ENCODE data around the gene TRIM24.
"Not testable (repeated sequence)": the region's sequence is repeated elsewhere in the genome, so short reads cannot be mapped to it uniquely, and the experiment has no call there.

Gene TRIM24

DNA sequence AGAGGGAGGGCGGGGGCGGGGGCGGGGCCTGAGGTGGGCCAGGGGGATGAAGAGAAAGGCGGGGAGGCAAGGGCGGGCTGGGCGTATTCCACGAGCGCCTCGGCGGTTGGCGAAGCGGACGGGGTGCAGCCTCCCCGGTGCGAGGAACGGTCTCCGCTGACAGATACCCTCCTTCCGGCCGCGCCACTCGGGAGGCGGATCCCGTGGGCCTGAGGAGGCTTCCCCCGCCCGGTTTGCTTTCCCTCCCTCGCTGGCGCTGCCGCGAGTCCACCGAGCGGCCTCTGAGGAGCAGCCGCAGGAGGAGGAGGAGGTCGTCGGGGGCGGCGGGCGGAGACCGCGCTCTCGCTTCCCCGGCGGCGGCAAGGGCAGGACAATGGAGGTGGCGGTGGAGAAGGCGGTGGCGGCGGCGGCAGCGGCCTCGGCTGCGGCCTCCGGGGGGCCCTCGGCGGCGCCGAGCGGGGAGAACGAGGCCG, at the start of gene TRIM24:
Gene TRIM24 (plus strand): TSS at position 84 of the 473 bp plus-strand sequence. CDS start 290 bp downstream, at position 374.
- no peak for DNase-seq (ENCODE audit: low read depth, low spot score)

DNA sequence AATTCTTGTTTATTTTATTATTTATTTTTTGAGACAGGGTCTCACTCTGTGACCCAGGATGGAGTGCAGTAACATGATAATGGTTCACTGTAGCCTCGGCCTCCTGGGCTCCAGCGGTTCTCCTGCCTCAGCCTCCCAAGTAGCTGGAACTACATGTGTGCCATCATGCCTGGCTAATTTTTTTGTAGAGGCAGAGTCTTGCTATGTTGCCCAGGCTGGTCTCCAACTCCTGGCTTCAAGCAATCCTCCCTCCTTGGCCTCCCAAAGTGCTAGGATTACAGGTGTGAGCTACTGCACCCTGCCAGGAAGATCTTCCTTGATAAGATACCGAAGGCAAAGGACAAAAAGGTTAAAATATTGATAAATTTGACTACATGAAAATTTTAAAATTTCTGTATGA, 48.0 kb upstream of the TRIM24 start:
- DNase-seq (ENCODE audit: low read depth, low spot score), result not testable (repeated sequence)

GRCh38 chr7:138412921-138413320, 47.1 kb upstream of the TRIM24 start:
- not testable (repeated sequence) for DNase-seq (ENCODE audit: low read depth, low spot score)

GRCh38 chr7:138417078-138417700, 42.9 kb upstream of the TRIM24 start:
- no peak for DNase-seq (ENCODE audit: low read depth, low spot score)

DNA sequence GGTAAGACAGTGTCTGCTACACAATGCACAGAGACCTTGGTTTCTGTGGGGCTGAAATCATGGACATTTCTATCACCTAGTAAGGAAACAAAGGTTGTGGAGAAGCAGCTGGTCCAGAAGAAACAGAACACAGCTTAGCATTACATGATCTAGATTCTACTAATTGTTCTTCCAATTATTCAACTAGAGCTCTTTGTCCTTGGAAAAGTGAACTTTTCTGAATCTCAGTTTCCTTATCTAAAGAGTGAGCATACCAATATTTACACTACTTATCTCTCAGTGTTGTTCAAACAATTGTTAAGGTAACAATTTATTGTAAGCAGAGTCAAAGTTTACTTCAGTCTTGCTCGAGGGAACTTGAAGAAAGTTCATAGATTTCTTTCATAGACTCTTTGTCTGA, 42.3 kb upstream of the TRIM24 start:
- DNase-seq (ENCODE audit: low read depth, low spot score), result no peak

GRCh38 chr7:138418403-138418802, 41.7 kb upstream of the TRIM24 start:
- not testable (repeated sequence) for DNase-seq (ENCODE audit: low read depth, low spot score)

DNA sequence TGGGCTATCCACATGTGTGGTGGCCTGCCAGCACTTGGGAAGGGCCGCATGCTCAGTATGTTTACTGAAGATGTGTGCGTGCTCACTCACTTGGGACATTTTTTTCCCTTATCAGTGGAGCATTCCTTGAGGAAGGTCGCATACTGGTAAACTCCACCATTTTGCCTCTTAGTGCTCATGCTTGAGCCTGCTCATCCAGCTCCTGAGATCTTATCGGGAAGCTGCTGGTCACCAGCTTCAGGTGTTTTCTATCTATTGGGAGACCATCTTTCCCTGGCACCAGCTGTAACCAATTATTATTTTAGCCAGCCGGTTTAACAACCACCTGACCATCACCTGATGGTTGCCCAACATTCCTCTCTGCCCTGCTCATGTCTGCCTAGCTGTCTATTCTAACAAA, 35.0 kb upstream of the TRIM24 start:
- no peak for DNase-seq (ENCODE audit: low read depth, low spot score)

GRCh38 chr7:138429577-138430250, 30.3 kb upstream of the TRIM24 start:
- no peak for DNase-seq (ENCODE audit: low read depth, low spot score)

GRCh38 chr7:138431517-138431916, 28.5 kb upstream of the TRIM24 start:
- DNase-seq (ENCODE audit: low read depth, low spot score), result no peak

DNA sequence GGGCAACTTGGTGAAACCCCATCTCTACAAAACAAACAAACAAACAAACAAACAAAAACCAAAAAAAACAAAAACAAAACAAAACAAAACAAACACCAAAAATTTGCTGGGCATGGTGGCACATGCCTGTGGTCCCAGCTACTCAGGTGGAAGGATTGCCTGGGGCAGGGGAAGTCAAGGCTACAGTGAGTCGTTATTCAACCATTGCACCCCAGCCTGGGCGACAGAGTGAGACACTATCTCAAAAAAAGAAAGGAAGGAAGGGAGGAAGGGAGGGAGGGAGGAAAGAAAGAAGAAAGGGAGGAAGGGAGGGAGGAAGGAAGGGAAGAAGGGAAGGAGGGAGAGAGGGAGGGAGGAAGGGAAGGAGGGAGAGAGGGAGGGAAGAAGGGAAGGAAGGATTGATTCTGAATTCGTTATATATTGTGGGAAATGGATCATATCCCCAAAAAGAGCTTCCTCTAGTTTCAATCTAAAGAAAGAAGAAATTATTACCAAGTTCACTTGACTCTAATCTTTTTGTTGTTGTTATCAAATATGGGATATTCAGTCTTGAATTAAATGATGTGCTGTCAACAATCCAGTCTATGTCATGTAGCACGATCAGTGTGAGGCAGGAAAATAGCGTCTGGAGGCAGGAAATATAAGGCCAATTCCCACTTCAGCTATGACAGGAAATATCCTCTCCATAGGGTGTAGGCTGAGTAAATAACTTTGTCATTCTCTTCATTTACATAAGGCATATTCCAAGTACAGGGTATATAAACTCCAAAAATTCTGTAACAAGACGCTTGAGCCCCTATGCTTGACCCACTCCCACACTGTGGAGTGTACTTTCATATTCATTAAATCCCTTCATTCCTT, 26.2 kb upstream of the TRIM24 start:
- no peak for DNase-seq (ENCODE audit: low read depth, low spot score)

- DNase-seq (ENCODE audit: low read depth, low spot score), result no peak
These were observed 25.5 kb upstream of the TRIM24 start for GRCh38 chr7:138434597-138435019.

DNA sequence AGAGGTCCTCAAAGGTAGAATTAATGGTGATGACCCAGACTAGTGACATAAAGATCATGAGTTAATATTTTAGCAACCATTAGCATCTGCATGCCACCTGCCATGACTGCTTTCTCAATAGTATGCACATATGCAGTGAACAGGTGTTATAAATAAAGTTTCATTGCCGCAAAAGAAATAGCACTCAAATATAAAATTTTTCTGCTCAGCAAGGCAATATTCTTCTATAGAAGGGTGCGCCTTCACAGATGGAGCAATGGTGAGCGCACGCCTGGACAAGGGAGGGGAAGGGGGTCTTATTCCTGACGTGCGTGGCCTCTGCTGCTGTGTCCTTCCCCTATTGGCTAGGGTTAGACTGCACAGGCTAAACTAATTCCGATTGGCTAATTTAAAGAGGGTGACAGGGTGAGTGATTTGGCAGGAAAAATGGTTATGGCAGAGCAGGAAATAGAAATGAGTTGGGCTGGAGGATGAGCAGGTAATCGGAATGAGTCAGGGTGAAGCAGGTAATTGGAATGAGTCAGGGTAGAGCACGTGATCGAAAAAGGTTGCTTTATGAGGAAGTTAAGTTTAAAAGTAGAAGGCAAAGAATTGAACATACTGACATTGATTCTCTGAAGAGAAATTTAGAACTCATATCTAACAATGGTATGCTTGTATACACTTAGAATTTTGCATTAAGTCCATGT, 24.7 kb upstream of the TRIM24 start:
- DNase-seq (ENCODE audit: low read depth, low spot score), result no peak

DNA sequence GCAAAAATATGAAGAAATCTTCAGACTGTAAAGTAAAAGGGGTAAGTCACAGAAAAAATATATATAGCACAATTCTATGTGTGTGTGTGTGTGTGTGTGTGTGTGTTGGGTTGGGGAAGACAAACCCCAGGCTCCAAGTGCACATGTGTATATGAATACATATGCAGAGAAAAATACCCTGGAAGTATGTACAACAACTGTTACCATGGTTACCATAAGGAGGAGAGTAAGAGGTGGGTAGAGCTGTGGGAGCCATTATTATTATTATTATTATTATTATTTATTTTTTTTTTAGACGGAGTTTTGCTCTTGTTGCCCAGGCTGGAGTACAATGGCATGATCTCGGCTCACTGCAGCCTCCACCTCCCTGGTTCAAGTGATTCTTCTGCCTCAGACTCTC, 23.7 kb upstream of the TRIM24 start:
- DNase-seq (ENCODE audit: low read depth, low spot score), result no peak

DNA sequence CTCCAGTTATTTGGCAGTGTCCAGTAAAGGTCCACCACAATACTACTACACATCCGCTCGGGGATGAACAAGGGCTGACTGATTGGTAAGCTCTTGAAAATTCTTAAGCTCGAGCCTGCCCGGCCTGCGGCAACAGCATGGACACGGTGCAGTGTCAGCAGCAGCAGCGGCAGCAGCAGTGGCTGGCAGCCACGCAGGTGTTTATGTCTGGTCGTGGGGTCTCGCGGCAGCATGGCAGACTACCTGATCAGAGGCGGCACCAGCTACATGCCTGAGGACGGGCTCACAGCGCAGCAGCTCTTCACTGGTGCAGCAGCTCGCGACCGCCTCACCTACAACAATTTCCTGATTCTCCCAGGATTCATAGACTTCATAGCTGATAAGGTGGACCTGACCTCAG, 19.6 kb upstream of the TRIM24 start:
- DNase-seq (ENCODE audit: low read depth, low spot score), result no peak

GRCh38 chr7:138442822-138443221, 17.2 kb upstream of the TRIM24 start:
- DNase-seq (ENCODE audit: low read depth, low spot score), result no peak

DNA sequence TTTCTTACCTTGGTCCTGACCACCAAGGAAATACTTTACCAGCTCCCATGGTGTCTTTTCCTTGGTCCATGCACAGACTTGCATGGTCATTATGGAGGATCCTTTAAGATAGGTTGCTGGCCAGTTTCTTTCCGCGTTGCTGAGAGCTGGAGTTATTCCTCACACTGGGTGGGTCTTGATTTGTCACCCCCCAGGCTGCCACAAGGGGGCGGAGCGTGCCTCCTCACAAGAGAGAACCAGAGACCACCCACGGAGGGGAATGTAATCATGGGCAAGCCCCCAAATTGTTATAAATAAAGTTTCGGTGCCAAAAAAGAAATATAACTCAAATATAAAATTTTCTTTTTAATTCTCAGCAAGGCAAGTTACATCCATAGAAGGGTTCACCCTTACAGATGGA, 10.5 kb upstream of the TRIM24 start:
- DNase-seq (ENCODE audit: low read depth, low spot score), result no peak

GRCh38 chr7:138455609-138456008, 4.5 kb upstream of the TRIM24 start:
- DNase-seq (ENCODE audit: low read depth, low spot score), result no peak

- DNase-seq (ENCODE audit: low read depth, low spot score), result no peak
These were observed 3.8 kb upstream of the TRIM24 start for GRCh38 chr7:138456220-138456619.

GRCh38 chr7:138458576-138459412, 1.3 kb upstream of the TRIM24 start:
- DNase-seq (ENCODE audit: low read depth, low spot score), result no peak

- peak; percentile 94 for DNase-seq (ENCODE audit: low read depth, low spot score)
These were observed 465 bp upstream of the TRIM24 start for GRCh38 chr7:138459413-138460175.

Measured in activated naive CD8-positive, alpha-beta T cell treated with anti-CD3 and anti-CD28 coated beads, Interleukin-2, amount 50 U/mL, for 16 hours (primary cell).